HTR-8/SVneo (cell line): ENCODE data around the gene NFE2L1.

Experiments used
- DNase-seq: peaks from one replicate; pipeline ENCODE4 v3.0.0; 2011; ENCODE audit warnings: low spot score, mixed read lengths; ENCODE audit not compliant: insufficient read length
- FAIRE-seq: peaks from 2 replicates; lab custom pipeline; 2011; peaks lifted over from hg19 to GRCh38; lab: Jason Lieb, UNC

NFE2L1 gene

DNA sequence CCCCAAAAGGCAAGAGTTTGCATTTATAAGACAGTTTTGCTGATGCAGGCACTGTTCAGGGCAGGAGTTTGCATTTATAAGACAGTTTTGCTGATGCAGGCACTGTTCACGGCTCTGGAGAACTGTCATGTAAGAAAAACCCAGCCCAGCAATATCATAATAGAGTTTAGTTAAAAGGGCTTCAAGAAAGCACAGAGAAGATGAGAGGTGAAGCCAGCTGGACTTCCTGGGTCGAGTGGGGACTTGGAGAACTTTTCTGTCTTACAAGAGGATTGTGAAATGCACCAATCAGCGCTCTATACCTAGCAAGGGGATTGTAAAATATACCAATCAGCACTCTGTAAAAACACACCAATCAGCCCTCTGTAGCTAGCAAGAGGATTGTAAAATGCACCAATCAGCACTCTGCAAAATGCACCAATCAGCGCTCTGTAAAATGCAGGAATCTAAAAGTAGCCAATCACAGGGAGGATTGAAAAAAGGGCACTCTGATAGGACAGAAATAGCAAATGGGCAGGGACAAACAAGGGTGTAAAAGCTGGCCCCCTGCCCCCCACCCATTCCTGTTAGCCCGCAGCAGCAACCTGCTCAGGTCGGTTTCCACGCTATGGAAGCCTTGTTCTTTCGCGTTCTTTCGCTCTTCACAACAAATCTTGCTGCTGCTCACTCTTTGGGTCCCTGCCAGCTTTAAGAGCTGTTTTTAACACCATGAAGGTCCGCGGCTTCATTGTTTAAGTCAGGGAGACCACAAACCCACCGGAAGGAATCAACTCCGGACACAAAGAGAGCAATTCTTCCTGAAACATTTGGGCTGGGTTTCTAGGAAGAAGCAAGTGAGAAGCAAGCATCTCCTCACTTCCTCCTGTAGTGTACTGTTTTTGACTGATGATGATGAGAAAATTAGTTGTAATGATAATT, 54.9 kb downstream of the NFE2L1 start:
- FAIRE-seq (no peak), DNase-seq (no peak)

DNA sequence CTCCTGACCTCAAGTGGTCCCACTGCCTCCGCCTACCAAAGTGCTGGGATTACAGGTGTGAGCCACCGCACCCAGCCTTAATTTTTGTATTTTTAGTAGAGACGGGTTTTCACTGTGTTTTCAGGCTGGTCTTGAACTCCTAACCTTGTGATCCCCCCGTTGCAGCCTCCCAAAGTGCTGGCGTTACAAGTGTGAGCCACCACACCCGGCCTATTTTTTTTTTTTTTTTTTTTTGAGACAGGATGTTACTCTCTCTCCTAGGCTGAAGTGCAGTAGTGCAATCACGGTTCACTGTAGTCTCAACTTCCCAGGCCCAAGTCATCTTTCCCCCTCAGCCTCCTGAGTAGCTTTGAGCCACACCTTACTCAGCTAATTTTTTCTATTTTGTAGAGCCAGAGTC, 56.3 kb downstream of the NFE2L1 start:
- no peak for DNase-seq

DNA sequence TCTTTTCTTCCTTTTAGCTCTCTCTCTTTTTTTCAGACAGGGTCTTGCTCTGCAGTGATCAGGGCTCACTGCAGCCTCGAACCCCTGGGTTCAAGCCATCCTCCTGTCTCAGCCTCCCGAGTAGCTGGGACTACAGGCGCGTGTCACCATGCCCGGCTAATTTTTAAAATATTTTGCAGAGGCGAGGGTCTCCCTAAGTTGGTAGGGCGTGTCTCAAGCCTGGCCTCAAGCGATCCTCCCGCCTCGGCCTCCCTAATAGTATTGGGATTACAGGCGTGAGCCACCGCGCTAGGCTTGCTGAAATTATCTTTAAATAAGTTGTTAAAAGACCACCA, 58.6 kb downstream of the NFE2L1 start:
- DNase-seq (no peak), FAIRE-seq (no peak)

More for the DNA sequence above, 56.3 kb downstream of the NFE2L1 start:
- no peak for FAIRE-seq

DNA sequence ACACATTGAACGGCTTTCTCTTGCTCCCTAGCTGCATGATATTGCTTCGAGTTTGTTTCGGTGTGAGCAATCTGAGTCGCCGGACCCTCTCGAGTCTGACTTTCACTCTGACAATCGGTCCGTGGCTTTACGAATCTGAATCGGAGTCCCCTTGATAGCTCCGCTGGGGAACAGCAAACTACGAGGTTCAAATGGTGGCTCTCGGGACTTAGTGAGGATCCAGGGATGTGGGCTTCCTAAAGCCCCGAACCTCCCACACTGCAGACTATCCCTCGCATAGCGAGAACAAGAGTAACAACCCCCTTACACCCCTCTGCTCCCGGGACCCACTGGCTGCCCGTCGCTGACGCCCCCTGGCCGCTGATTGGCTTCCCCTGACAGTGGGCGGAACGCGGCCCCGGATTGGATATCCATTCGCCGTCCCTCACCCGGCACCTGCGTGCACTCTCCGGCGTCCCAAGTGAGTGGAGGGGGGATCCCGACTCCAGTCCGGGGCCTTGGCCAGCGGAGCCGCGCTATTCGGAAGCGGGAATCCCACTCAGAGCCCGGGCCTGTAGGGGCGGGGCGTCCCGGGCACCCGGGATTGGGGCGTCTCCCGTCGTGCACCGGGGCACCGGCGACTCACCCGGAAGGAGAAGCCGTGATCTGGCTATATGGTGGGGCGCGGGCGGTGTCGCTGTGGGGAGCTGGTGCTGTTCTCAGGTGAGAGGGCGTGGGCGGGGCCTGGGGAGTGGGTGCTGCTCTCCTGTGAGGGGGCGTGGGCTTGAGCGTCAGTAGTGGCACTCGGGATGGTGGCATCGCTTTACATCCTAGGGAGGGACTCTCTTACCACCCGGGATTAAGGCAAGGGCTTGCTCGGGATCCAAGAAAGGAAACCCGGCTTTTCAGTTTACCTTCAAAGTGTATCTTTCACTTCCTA, 59.2 kb downstream of the NFE2L1 start, which contains the start of gene SNX11:
Gene SNX11, plus strand, starts transcription at position 630 of the 919 bp plus-strand sequence. CDS start 4,278 bp downstream, outside the sequence.
- peak; percentile 93 for FAIRE-seq
- peak; percentile 98 for DNase-seq

DNA sequence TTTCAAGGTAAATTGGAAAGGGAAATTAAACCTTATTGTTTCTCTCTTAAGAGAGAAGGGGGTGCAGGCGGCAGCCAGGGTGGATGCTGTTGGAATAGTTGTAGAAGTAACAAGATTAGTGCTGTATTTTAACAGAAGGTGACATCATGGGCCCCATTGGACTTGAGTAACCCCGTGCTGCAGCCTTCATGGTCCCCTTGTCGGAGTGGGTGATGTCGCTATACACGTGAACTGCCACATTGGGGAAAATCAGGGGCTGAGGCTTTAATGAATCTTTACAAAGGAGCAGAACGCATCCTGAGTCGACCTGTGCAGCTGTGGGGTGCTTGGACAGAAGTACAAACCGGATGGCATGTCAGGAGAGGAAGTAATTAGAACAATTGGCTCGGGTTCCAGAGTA, 62.6 kb downstream of the NFE2L1 start:
- DNase-seq (no peak), FAIRE-seq (no peak)
